K562 (cell line): ENCODE data around the gene DDX39A. TPM values are rescaled to one million over a fixed set of nuclear protein-coding genes. Genes with fewer than 3 reads are reported as not detected.

ENCODE experiments used
- CBFA2T3 ChIP-seq: fragments of 450-650 bp; IDR thresholded peaks from 2 replicates; pipeline ENCODE4 v1.6.1; 2017
- CEBPB ChIP-seq: fragments of 450-650 bp; IDR thresholded peaks from 2 replicates; pipeline ENCODE4 v1.6.1; 2016; ENCODE audit warnings: missing genetic modification characterization, missing compliant biosample characterization
- CREM ChIP-seq: IDR thresholded peaks from 2 replicates; pipeline ENCODE4 v1.6.1; 2014; ENCODE audit warnings: antibody characterized with exemption, low read depth
- DLX4 ChIP-seq: fragments of 250-450 bp; sonication (Bioruptor Pico); IDR thresholded peaks from 2 replicates; pipeline ENCODE4 v1.6.1; 2021; ENCODE audit warnings: mild to moderate bottlenecking
- EHMT2 ChIP-seq: fragments of 450-650 bp; IDR thresholded peaks from 2 replicates; pipeline ENCODE4 v1.6.1; 2018; ENCODE audit warnings: antibody characterized with exemption
- ETV1 ChIP-seq: fragments of 450-650 bp; conservative IDR thresholded peaks from 2 replicates; pipeline ENCODE4 v1.6.1; 2016; ENCODE audit warnings: missing genetic modification characterization, control low read depth, low read depth, missing compliant biosample characterization
- FOXP1 ChIP-seq: sonication (generic); formaldehyde crosslinking; IDR thresholded peaks from 2 replicates; pipeline ENCODE4 v1.8.0; 2022; ENCODE audit warnings: mild to moderate bottlenecking, missing genetic modification reagents
- HES1 ChIP-seq: fragments of 450-650 bp; IDR thresholded peaks from 2 replicates; pipeline ENCODE4 v1.6.1; 2016; ENCODE audit warnings: low read depth, mild to moderate bottlenecking, moderate library complexity
- HNRNPK ChIP-seq: fragments of 200-400 bp; formaldehyde crosslinking; IDR thresholded peaks from one replicate; pipeline ENCODE4 v1.6.1; 2018; ENCODE audit warnings: mild to moderate bottlenecking, low read depth, low read length; ENCODE audit not compliant: poor library complexity, severe bottlenecking
- KDM1A ChIP-seq, 2 experiments: fragments of 450-650 bp; IDR thresholded peaks; 2 replicates each; pipeline ENCODE4 v1.6.1; 2016; ENCODE audit warnings: mild to moderate bottlenecking in 2 of 2
- MIER1 ChIP-seq: fragments of 450-650 bp; IDR thresholded peaks from 2 replicates; pipeline ENCODE4 v1.6.1; 2016; ENCODE audit warnings: antibody characterized with exemption, mild to moderate bottlenecking, low read depth
- RBM25 ChIP-seq: fragments of 200-400 bp; formaldehyde crosslinking; IDR thresholded peaks from 2 replicates; pipeline ENCODE4 v1.6.1; 2018; ENCODE audit warnings: low read length, low read depth, moderate library complexity; ENCODE audit not compliant: severe bottlenecking
- SMAD1 ChIP-seq: fragments of 150-350 bp; IDR thresholded peaks from 2 replicates; pipeline ENCODE4 v1.6.1; 2014; ENCODE audit warnings: low read length, low read depth; ENCODE audit not compliant: partially characterized antibody
- TGIF2 ChIP-seq: sonication (generic); formaldehyde crosslinking; IDR thresholded peaks from 2 replicates; pipeline ENCODE4 v1.8.1; 2022; ENCODE audit warnings: mild to moderate bottlenecking, missing genetic modification reagents, moderate library complexity
- UBTF ChIP-seq, 2 experiments: IDR thresholded peaks; 2 replicates each; pipeline ENCODE4 v1.6.1; 2012; ENCODE audit warnings: improper control_type of control experiment in 2 of 2, low read depth in 2 of 2, low read length in 2 of 2, borderline replicate concordance in 1 of 2
- VEZF1 ChIP-seq: fragments of 200-800 bp; sonication (Bioruptor generic); IDR thresholded peaks from 2 replicates; pipeline ENCODE4 v1.6.1; 2017; ENCODE audit warnings: missing genetic modification characterization, missing compliant biosample characterization
- XRCC5 ChIP-seq: fragments of 200-400 bp; formaldehyde crosslinking; IDR thresholded peaks from 2 replicates; pipeline ENCODE4 v1.6.1; 2017; ENCODE audit warnings: low read depth, mild to moderate bottlenecking, low read length
- ZC3H8 ChIP-seq: fragments of 450-650 bp; IDR thresholded peaks from 2 replicates; pipeline ENCODE4 v1.6.1; 2017
- ZMIZ1 ChIP-seq, 2 experiments: fragments of 150-350 bp in 1 of 2; IDR thresholded peaks; 2 replicates each; pipeline ENCODE4 v1.6.1; 2012 to 2016; ENCODE audit warnings: low read depth in 2 of 2, low read length in 2 of 2, mild to moderate bottlenecking in 1 of 2, moderate library complexity in 1 of 2
- ZNF143 ChIP-seq: sonication (generic); formaldehyde crosslinking; IDR thresholded peaks from 2 replicates; pipeline ENCODE4 v1.9.0; 2022; ENCODE audit warnings: mild to moderate bottlenecking, missing genetic modification reagents
- ZNF232 ChIP-seq: sonication (generic); formaldehyde crosslinking; IDR thresholded peaks from 2 replicates; pipeline ENCODE4 v1.8.0; 2022; ENCODE audit warnings: mild to moderate bottlenecking, missing genetic modification reagents
- ZNF76 ChIP-seq: fragments of 250-450 bp; sonication (Bioruptor Pico); IDR thresholded peaks from 2 replicates; pipeline ENCODE4 v1.4.0; 2020; ENCODE audit warnings: mild to moderate bottlenecking, moderate library complexity, borderline replicate concordance
- polyA plus RNA-seq, 8 experiments: library from polyadenylated mRNA; depleted of rRNA in 4 of 8; stranded (reverse) in 5 of 8; unstranded in 3 of 8; fragments of >200 nt; fragmentation: Nextera tagmentation in 2 of 8; fragmentation: Illumina TruSeq in 1 of 8; extraction: Ambion mirVana in 2 of 8; extraction: Trizol in 1 of 8; gene quantifications; 2 replicates each; pipeline versions ENCODE4 v1.2.1 to v1.2.3, GENCODE V29; 2011 to 2014; ENCODE audit warnings: inconsistent platforms in 1 of 8, missing spikeins in 1 of 8
- total RNA-seq, 7 experiments: library from RNA; depleted of rRNA in 6 of 7; stranded (reverse); fragments of >200 nt in 6 of 7; fragmentation: Illumina TruSeq in 2 of 7; extraction: Trizol in 2 of 7; gene quantifications; 2 replicates each; pipeline versions ENCODE4 v1.2.1 to v1.2.3, GENCODE V29; 2011 to 2021; ENCODE audit warnings: low replicate concordance in 1 of 7

DDX39A gene
- total and polyA plus RNA-seq, 9 of the 15 experiments (the other 6 are each of a cell fraction or from before 2014, with no cell fraction given) = 90.3 to 250 (median 188) TPM

- TF ChIP-seq UBTF (IDR thresholded peaks at IDR 0.05; ENCODE audit: borderline replicate concordance in 1 of 2, low read depth in 2 of 2, low read length in 2 of 2) = no peak
- peak; percentile 89 for TF ChIP-seq CREM
- TF ChIP-seq FOXP1 (CRISPR knock-in tag) = 0 out of 2 replicates have a peak, but pooled peaks have one; percentile 57
- TF ChIP-seq KDM1A (IDR thresholded peaks at IDR 0.05) = peak; percentile 35 to 49; a peak in 2 of 4 replicates
- TF ChIP-seq ZMIZ1 (IDR thresholded peaks at IDR 0.05; ENCODE audit: low read depth in 2 of 2, low read length in 2 of 2) = no peak
- TF ChIP-seq CEBPB (tag) = no peak
- TF ChIP-seq DLX4 = no peak
- TF ChIP-seq ETV1 (tag) = no peak
- TF ChIP-seq ZNF143 (CRISPR knock-in tag) = no peak
- peak; percentile 91 for TF ChIP-seq CBFA2T3
- no peak for TF ChIP-seq TGIF2
- TF ChIP-seq HNRNPK = no peak
- TF ChIP-seq SMAD1 = no peak
- TF ChIP-seq ZNF232 (CRISPR knock-in tag) = no peak
- no peak for TF ChIP-seq ZC3H8
- no peak for TF ChIP-seq MIER1
- peak; percentile 86 for TF ChIP-seq RBM25
- no peak for TF ChIP-seq ZNF76 (CRISPR knock-in tag)
- no peak for TF ChIP-seq HES1
- TF ChIP-seq EHMT2 = no peak
- TF ChIP-seq XRCC5 = no peak
- peak; percentile 51; the same call in 1 of the 2 replicates for TF ChIP-seq VEZF1
These were observed 6.6 kb upstream of the DDX39A start (continued) for GRCh38 chr19:14425696-14426138.
